HCT116 (cell line): ENCODE data around the gene RRAGC. TPM values are rescaled to one million over a fixed set of nuclear protein-coding genes. Genes with fewer than 3 reads are reported as not detected.

Experiments
- ATAC-seq: fragments of 200-7000 bp; cut with Tn5 transposase; 2 replicates; pipeline ENCODE4 v1.9.1; 2020; ENCODE audit warnings: mild to moderate bottlenecking, moderate library complexity
- BruUV-seq: library from RNA; stranded (reverse); fragments of 400-500 nt; replicated peaks from 2 replicates; lab custom pipeline; 2021; lab: Mats Ljungman, UMichigan
- CTCF ChIA-PET: fragments of 300-600 bp; sonication (Branson Sonifier 250); formaldehyde crosslinking; loops from one replicate; lab custom pipeline; 2021; ENCODE audit warnings: antibody characterized with exemption; lab: Charles Lee
- POLR2A ChIA-PET: fragments of 300-600, 350-600 bp; sonication (Branson Sonifier 250); formaldehyde crosslinking; loops from one replicate; lab custom pipeline; 2021; ENCODE audit warnings: antibody characterized with exemption; lab: Charles Lee
- RAD21 ChIA-PET, 2 experiments: fragments of 300-600 bp; sonication (Branson Sonifier 250); formaldehyde crosslinking; loops; one replicate each; lab custom pipeline; 2023; ENCODE audit warnings: low total read pairs in 2 of 2; ENCODE audit not compliant: uncharacterized antibody in 2 of 2, unreplicated experiment in 2 of 2, low non-redundant PET in 1 of 2; lab: Charles Lee
- DNase-seq: peaks from one replicate; pipeline ENCODE4 v3.0.0-alpha.2; 2010; ENCODE audit warnings: low read depth, low spot score
- H2AFZ ChIP-seq: fragments of 200-600 bp; shearing (Covaris generic), sonication (generic); 2 replicates; pipeline ENCODE4 v1.6.1; 2017; ENCODE audit warnings: low read depth, mixed run types, mixed read lengths, antibody characterized with exemption, low read length; ENCODE audit not compliant: poor library complexity, severe bottlenecking
- H3K27ac ChIP-seq: 2 replicates; pipeline ENCODE4 v1.5.1; 2012; ENCODE audit warnings: low read depth, low read length
- H3K27me3 ChIP-seq: fragments of 200-600 bp; sonication (generic); 2 replicates; pipeline ENCODE4 v1.6.1; 2016; ENCODE audit warnings: mixed run types, low read length, mixed read lengths; ENCODE audit not compliant: insufficient read depth
- H3K36me3 ChIP-seq, 2 experiments: fragments of 200-500 bp in 1 of 2; fragments of 200-600 bp in 1 of 2; sonication (Bioruptor generic) in 1 of 2; sonication (generic) in 1 of 2; 2 replicates each; pipeline versions ENCODE4 v1.5.1 to v1.6.1; 2014 to 2016; ENCODE audit warnings: low read length in 2 of 2, inconsistent platforms in 1 of 2, mixed read lengths in 1 of 2, mixed run types in 1 of 2; ENCODE audit not compliant: insufficient read depth in 2 of 2, control insufficient read depth in 1 of 2
- H3K4me1 ChIP-seq, 2 experiments: fragments of 200-600 bp in 1 of 2; sonication (generic) in 1 of 2; 2 replicates each; pipeline versions ENCODE4 v1.5.1 to v1.6.1; 2012 to 2017; ENCODE audit warnings: low read length in 2 of 2, inconsistent platforms in 1 of 2, mild to moderate bottlenecking in 1 of 2, mixed read lengths in 1 of 2, mixed run types in 1 of 2, moderate library complexity in 1 of 2; ENCODE audit not compliant: insufficient read depth in 2 of 2, control insufficient read depth in 1 of 2
- H3K4me2 ChIP-seq: fragments of 200-600 bp; sonication (generic); 2 replicates; pipeline ENCODE4 v1.6.1; 2017; ENCODE audit warnings: mixed run types, low read length, mixed read lengths
- H3K4me3 ChIP-seq, 2 experiments: fragments of 200-600 bp in 1 of 2; sonication (generic) in 1 of 2; replicated peaks in 1 of 2; 2 replicates each; pipeline ENCODE4 v1.5.1; 2011 to 2016; ENCODE audit warnings: low read length in 2 of 2, control low read depth in 1 of 2, low read depth in 1 of 2, mild to moderate bottlenecking in 1 of 2, mixed read lengths in 1 of 2, mixed run types in 1 of 2
- H3K79me2 ChIP-seq: fragments of 200-600 bp; sonication (generic); 2 replicates; pipeline ENCODE4 v1.6.1; 2017; ENCODE audit warnings: mild to moderate bottlenecking, mixed run types, low read length, moderate library complexity, mixed read lengths; ENCODE audit not compliant: insufficient read depth
- H3K9ac ChIP-seq: fragments of 200-600 bp; sonication (generic); 2 replicates; pipeline ENCODE4 v1.6.1; 2016; ENCODE audit warnings: low read length, mixed read lengths
- H3K9me2 ChIP-seq: fragments of 200-600 bp; sonication (generic), shearing (Covaris generic); 2 replicates; pipeline ENCODE4 v1.6.1; 2017; ENCODE audit warnings: mixed run types, mild to moderate bottlenecking, moderate library complexity; ENCODE audit not compliant: insufficient read depth
- H3K9me3 ChIP-seq, 2 experiments: fragments of 200-500 bp in 1 of 2; fragments of 200-600 bp in 1 of 2; sonication (Bioruptor generic) in 1 of 2; sonication (generic) in 1 of 2; 2 replicates each; pipeline ENCODE4 v1.6.1; 2014 to 2017; ENCODE audit warnings: low read length in 2 of 2, mixed read lengths in 2 of 2, inconsistent platforms in 1 of 2, low read depth in 1 of 2, mild to moderate bottlenecking in 1 of 2, mixed run types in 1 of 2, moderate library complexity in 1 of 2; ENCODE audit not compliant: control insufficient read depth in 1 of 2, insufficient read depth in 1 of 2
- H4K20me1 ChIP-seq: fragments of 200-600 bp; sonication (generic), shearing (Covaris generic); 2 replicates; pipeline ENCODE4 v1.6.1; 2017; ENCODE audit warnings: mixed run types, mild to moderate bottlenecking, moderate library complexity; ENCODE audit not compliant: insufficient read depth
- CTCF ChIP-seq, 3 experiments: fragments of 200-600 bp in 1 of 3; sonication (generic) in 1 of 3; IDR thresholded peaks in 2 of 3; conservative IDR thresholded peaks in 1 of 3; 2 replicates each; pipeline ENCODE4 v1.5.1; 2012 to 2017; ENCODE audit warnings: low read depth in 2 of 3, low read length in 2 of 3, antibody characterized with exemption in 1 of 3, borderline replicate concordance in 1 of 3, control low read depth in 1 of 3, mild to moderate bottlenecking in 1 of 3, mixed read lengths in 1 of 3, mixed run types in 1 of 3, moderate library complexity in 1 of 3; ENCODE audit not compliant: insufficient read depth in 1 of 3
- EGR1 ChIP-seq: IDR thresholded peaks from 2 replicates; pipeline ENCODE4 v1.6.1; 2012; ENCODE audit warnings: low read depth
- ELF1 ChIP-seq: IDR thresholded peaks from 2 replicates; pipeline ENCODE4 v1.6.1; 2012; ENCODE audit warnings: low read depth, borderline replicate concordance
- EZH2 ChIP-seq: fragments of 200-600 bp; sonication (generic); IDR thresholded peaks from 2 replicates; pipeline ENCODE4 v1.6.1; 2017; ENCODE audit warnings: antibody characterized with exemption, mixed run types
- EZH2phosphoT487 ChIP-seq: fragments of 200-600 bp; IDR thresholded peaks from 2 replicates; pipeline ENCODE4 v1.6.1; 2018; ENCODE audit warnings: antibody characterized with exemption, borderline replicate concordance
- FOSL1 ChIP-seq: IDR thresholded peaks from 2 replicates; pipeline ENCODE4 v1.6.1; 2012; ENCODE audit warnings: low read depth
- JUND ChIP-seq: IDR thresholded peaks from 2 replicates; pipeline ENCODE4 v1.6.1; 2012
- MAX ChIP-seq: IDR thresholded peaks from 2 replicates; pipeline ENCODE4 v1.6.1; 2012
- POLR2A ChIP-seq: IDR thresholded peaks from 2 replicates; pipeline ENCODE4 v1.7.0; 2011; ENCODE audit warnings: borderline replicate concordance; ENCODE audit not compliant: insufficient read depth, insufficient read length; ENCODE audit errors: extremely low read depth
- REST ChIP-seq: IDR thresholded peaks from 2 replicates; pipeline ENCODE4 v1.6.1; 2012; ENCODE audit warnings: low read depth
- SIN3A ChIP-seq: IDR thresholded peaks from 2 replicates; pipeline ENCODE4 v1.6.1; 2012; ENCODE audit warnings: low read depth
- SRF ChIP-seq: IDR thresholded peaks from 2 replicates; pipeline ENCODE4 v1.6.1; 2012; ENCODE audit warnings: low read depth
- intact Hi-C: fragments of 100-400 bp; cut with micrococcal nuclease; formaldehyde crosslinking; loops from 2 replicates; pipeline ENCODE4 v1.10.0; 2022
- total RNA-seq: library from RNA; stranded (reverse); gene quantifications from one replicate; pipeline ENCODE4 v1.2.1, GENCODE V29; 2021; ENCODE audit not compliant: unreplicated experiment

RRAGC gene
- total RNA-seq, 1 experiment from 2014 or later: 11.7 TPM

- H3K9me2 ChIP-seq: no peaks in the 10 kb centered on the region
- no peak within 1 kb of the TSS for H3K4me2 ChIP-seq
- no TSS peak for BruUV-seq
- no peak within 1 kb of the TSS for H3K9ac ChIP-seq
- no peak within 1 kb of the TSS for H2AFZ ChIP-seq
- POLR2A ChIA-PET: no interaction called here
- no peak for TF ChIP-seq SIN3A
- no peak for TF ChIP-seq CTCF (IDR thresholded peaks at IDR 0.05 in 2 of 3, conservative IDR thresholded peaks at IDR 0.05 in 1 of 3; ENCODE audit: borderline replicate concordance in 1 of 3, insufficient read depth in 1 of 3, low read depth in 2 of 3, low read length in 2 of 3)
- TF ChIP-seq FOSL1: no peak
- no peak for TF ChIP-seq MAX
- no peak for TF ChIP-seq ELF1
- no peak for TF ChIP-seq SRF
- no peak for TF ChIP-seq REST
- TF ChIP-seq EZH2phosphoT487: no peak
- TF ChIP-seq POLR2A: no peak
- no peak for TF ChIP-seq EGR1
- no peak for TF ChIP-seq JUND
- no peak for TF ChIP-seq EZH2
- TF ChIP-seq, all 23 proteins: peak for 0
- Histone ChIP-seq H3K4me3 (no peak within 1 kb of the TSS), H3K27me3 (0 out of 2 replicates have a peak, but pooled peaks cover 2% of the 10 kb centered on the region), H4K20me1 (no peaks in the 10 kb centered on the region), H3K79me2 (no peaks in the 10 kb centered on the region), H3K27ac (no peak within 1 kb of the TSS), H3K9me3 (no peaks in the 10 kb centered on the region), H3K4me1 (no peaks in the 10 kb centered on the region), H3K36me3 (no peaks in the 10 kb centered on the region)
- DNase-seq (no peak), ATAC-seq (no peak)
- ChIA-PET CTCF (no interaction called here), RAD21 (no interaction called here)
- intact Hi-C loops: no loop called here
Observed at GRCh38 chr1:38881487-38881886, 21.9 kb upstream of the RRAGC start, which contains the start of gene GJA9. Gene GJA9, minus strand, starts transcription at chr1:38881587. Its CDS starts 5,489 bp downstream, at chr1:38876098.
